ENCODE measurements around the gene CRIP2.
A peak's percentile ranks its signal among the peaks of the same experiment; 100 is the strongest.

Gene CRIP2

DNA sequence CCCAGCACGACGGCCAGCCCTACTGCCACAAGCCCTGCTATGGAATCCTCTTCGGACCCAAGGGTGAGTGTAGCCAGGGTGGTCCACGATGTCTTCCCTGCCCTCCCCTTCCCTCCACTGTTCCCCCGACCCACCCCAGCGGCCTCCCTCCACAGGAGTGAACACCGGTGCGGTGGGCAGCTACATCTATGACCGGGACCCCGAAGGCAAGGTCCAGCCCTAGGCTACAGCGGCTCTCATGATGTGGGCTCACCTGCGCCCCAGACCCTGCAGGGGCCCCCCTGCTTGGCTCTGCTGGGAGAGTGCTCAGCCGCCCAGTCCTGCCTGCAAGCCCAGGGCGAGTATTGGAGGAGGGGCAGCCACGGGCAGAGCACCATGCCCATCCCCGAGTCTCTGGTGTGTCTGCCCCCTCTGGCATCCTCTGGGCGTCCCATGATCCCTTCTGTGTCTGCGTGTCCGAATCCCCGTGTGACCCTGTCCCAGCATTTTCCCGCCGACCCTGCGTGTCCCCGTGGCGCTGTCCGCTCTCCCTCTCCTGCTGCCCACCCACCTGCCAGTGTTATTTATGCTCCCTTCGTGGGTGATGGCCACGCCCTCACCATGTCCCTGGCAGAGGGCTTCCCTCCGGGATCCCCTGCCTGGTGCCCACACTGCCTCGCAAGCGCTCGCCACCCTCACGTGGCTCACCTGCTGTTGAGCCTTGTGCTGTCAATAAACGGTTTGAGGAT is 5.0 kb downstream of the CRIP2 start:
- H3K4me3 ChIP-seq (ENCODE audit: low read depth, low read length): no peak overlapping the region
- in situ Hi-C loops (cut with HindIII; ENCODE audit: low sequenced_read_pairs): no loop called here
- TF ChIP-seq, protein P1, sequence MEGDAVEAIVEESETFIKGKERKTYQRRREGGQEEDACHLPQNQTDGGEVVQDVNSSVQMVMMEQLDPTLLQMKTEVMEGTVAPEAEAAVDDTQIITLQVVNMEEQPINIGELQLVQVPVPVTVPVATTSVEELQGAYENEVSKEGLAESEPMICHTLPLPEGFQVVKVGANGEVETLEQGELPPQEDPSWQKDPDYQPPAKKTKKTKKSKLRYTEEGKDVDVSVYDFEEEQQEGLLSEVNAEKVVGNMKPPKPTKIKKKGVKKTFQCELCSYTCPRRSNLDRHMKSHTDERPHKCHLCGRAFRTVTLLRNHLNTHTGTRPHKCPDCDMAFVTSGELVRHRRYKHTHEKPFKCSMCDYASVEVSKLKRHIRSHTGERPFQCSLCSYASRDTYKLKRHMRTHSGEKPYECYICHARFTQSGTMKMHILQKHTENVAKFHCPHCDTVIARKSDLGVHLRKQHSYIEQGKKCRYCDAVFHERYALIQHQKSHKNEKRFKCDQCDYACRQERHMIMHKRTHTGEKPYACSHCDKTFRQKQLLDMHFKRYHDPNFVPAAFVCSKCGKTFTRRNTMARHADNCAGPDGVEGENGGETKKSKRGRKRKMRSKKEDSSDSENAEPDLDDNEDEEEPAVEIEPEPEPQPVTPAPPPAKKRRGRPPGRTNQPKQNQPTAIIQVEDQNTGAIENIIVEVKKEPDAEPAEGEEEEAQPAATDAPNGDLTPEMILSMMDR (IDR thresholded peaks at IDR 0.05; ENCODE audit: low read depth, low read length, missing control alignments): no peak
- no peak for DNase-seq (ENCODE audit: low read depth)

DNA sequence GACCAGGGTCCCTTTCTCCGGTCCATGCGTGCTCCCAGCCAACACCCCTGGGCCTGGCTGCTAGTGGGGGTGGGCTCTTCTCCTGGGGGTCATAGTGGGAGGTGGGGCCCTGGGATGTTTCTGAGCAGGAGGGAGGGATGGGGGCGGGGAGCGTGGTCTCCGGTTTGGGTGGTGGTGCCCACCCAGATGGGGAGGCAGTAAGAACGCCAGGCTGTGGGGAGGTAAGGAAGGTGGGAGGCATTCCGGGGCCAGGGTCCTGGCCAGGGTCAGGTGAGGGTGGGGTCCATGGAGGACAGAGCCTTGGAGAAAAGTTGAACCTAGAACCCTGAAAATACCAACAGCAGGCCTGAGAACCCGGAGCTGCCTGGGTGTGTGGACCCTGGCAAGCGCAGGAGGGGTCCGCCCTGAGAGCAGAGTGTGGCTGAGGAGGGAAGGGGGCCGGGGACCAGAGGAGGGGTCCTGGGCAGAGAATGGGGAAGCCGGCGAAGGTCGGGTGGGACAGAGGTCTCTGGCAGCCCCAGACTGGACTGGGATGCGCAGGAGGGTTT is 5.7 kb downstream of the CRIP2 start:
- in situ Hi-C loops (cut with HindIII; ENCODE audit: low sequenced_read_pairs): no loop called here
- TF ChIP-seq, protein P1 (IDR thresholded peaks at IDR 0.05; ENCODE audit: low read depth, low read length, missing control alignments): no peak
- no peak overlapping the region for H3K4me3 ChIP-seq (ENCODE audit: low read depth, low read length)
- DNase-seq (ENCODE audit: low read depth): no peak

DNA sequence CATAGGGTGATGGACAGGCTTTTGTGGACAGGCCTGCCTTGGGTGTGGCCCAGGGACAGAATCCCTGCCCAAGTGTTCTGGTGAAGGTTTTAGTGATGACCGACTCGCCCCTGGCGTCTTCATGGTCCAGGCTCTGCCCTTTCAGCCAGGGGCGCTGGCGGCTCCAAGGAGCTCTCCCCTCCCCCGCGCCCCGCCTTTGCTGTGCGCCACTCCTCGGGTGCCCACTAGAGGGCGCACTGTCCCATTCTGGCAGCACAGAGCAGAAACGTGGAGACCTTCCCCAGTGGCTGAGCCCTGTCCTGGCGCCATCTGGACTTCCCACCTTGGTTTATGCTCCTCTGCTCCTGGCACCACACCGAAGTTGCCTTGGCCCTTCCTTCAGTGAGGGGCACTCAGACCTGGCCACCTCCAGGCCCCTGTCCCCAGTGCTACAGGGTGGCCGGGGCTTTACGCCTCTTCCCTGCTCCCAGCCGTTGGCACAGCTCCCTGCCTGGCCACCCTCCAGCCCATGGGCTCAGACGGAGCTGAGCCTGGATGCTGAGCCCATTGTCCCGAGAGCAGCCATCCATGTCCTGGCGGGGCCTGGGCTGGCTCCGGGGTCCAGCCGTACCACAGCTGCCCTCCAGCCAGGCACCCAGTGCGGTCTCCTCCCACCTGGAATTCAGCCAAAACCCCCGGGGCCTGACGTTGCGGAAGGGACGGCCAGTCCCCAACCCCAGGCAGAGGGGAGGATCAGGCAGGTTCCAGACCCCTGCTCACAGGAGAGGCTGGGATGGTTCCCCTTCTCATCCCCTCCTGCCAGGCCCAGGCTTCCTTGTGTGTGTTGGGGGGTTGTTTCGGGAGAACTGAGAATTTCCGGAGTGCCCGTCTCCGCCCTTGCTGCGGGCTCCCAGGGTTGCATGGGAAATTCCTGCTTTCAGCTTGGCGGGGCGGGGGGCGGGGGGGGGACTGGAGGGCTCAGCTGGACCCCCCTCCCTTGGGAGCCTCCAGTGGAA is 6.5 kb downstream of the CRIP2 start:
- TF ChIP-seq, protein P1 (IDR thresholded peaks at IDR 0.05; ENCODE audit: low read depth, low read length, missing control alignments): peak; percentile 97
- peak overlapping the region; percentile 31 for H3K4me3 ChIP-seq (ENCODE audit: low read depth, low read length)
- in situ Hi-C loops (cut with HindIII; ENCODE audit: low sequenced_read_pairs): no loop called here
- peak; percentile 65 for DNase-seq (ENCODE audit: low read depth)

DNA sequence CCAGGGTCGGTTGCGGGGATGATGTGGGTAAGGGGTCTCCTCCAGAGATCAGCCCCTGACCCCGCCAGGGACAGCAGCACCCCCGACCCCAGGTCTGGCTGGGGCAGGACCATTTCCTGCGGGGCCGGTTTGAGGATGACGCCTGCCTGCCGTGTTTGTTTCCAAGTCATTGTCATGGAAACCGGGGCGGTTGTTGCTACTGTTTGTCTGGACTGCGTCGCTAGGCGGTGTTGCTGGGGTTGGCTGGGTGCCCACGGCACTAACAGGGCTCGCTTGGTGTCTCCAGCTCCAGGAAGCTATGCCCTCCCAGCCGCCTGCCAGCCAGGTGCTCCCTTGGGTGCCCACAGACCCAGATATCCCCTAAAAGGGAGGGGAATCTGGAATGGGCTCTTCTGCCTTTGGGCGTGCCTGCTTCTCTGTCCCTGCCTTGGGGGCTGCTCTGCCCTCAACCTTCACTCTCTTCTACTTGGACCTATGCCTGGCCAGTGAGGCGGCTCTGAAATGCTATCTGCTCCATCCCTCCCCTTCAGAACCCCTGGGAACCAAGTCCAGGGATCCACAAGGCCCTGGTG is 7.4 kb downstream of the CRIP2 start:
- no peak overlapping the region for H3K4me3 ChIP-seq (ENCODE audit: low read depth, low read length)
- TF ChIP-seq, protein P1 (IDR thresholded peaks at IDR 0.05; ENCODE audit: low read depth, low read length, missing control alignments): peak; percentile 30
- in situ Hi-C loops (cut with HindIII; ENCODE audit: low sequenced_read_pairs): no loop called here
- peak; percentile 91 for DNase-seq (ENCODE audit: low read depth)

DNA sequence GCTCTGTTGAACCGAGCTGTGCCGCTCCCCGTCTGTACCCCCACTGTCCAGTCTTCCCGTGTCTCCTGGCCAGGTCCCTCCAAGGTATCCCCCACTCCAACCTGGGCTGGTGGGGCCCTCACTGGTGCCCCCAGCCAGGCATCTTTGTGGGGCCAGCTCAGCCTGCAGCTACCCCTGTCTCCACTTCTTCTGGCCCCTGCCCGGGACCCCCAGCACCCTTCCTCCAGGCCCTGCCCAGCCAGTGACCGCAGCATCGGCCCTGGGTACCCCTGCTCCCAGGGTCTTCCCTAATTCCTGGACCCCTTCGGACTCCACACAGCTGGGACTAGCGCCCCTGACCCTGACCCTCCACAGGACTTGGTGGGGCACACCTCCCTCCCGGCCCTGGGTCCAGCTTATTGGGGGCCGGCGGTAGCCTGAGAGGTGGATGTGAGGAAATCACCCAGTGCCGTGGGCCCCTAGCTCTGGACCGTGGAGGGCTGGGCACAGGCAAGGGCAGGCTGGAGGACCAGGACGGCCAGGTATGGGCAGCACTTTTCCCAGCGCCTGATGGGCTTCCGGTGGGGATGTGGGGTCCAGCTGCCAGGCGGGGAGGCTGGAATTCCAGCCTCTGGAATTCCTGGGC is 8.0 kb downstream of the CRIP2 start:
- H3K4me3 ChIP-seq (ENCODE audit: low read depth, low read length): no peak overlapping the region
- no peak for DNase-seq (ENCODE audit: low read depth)
- TF ChIP-seq, protein P1 (IDR thresholded peaks at IDR 0.05; ENCODE audit: low read depth, low read length, missing control alignments): no peak
- in situ Hi-C loops (cut with HindIII; ENCODE audit: low sequenced_read_pairs): no loop called here
